B cell (primary cell): ENCODE measurements around the gene RINL. TPM values are rescaled to one million over a fixed set of nuclear protein-coding genes. Genes with fewer than 3 reads are reported as not detected.
"Not testable (repeated sequence)": the region's sequence is repeated elsewhere in the genome, so short reads cannot be mapped to it uniquely, and the experiment has no call there.

Source experiments
- ATAC-seq: fragments of 200-7000 bp; cut with Tn5 transposase; one replicate; pipeline ENCODE4 v1.10.0; 2021; ENCODE audit warnings: low read depth, mild to moderate bottlenecking, moderate number of reproducible peaks, moderate library complexity
- CTCF ChIA-PET: fragments of 350-600 bp; sonication (Branson Sonifier 250); formaldehyde crosslinking; loops from one replicate; lab custom pipeline; 2021; ENCODE audit warnings: antibody characterized with exemption, inconsistent platforms; lab: Charles Lee
- POLR2A ChIA-PET: fragments of 350-600 bp; sonication (Branson Sonifier 250); formaldehyde crosslinking; loops from one replicate; lab custom pipeline; 2021; ENCODE audit warnings: antibody characterized with exemption; lab: Charles Lee
- DNase-seq: peaks from one replicate; pipeline ENCODE4 v3.0.0; 2013
- H2AFZ ChIP-seq: 2 replicates; pipeline ENCODE4 v1.6.1; 2012; ENCODE audit warnings: mild to moderate bottlenecking, low read depth, low read length; ENCODE audit not compliant: insufficient read depth, poor library complexity, severe bottlenecking
- H3K27ac ChIP-seq, 2 donors: 1 replicate in 1 of 2; 2 replicates in 1 of 2; pipeline ENCODE4 v1.5.1; 2012 to 2013; ENCODE audit warnings: low read length in 2 of 2, mild to moderate bottlenecking in 2 of 2, moderate library complexity in 1 of 2
- H3K27me3 ChIP-seq, 4 experiments: fragments of 200-600 bp in 1 of 4; sonication (generic) in 1 of 4; replicated peaks in 1 of 4; 1 replicate in 2 of 4; 2 replicates in 2 of 4; pipeline versions ENCODE4 v1.6.1 to v1.7.0; 2013 to 2016; ENCODE audit warnings: low read length in 3 of 4, mild to moderate bottlenecking in 2 of 4, mixed read lengths in 1 of 4, moderate library complexity in 1 of 4; ENCODE audit not compliant: insufficient read depth in 4 of 4, control insufficient read depth in 3 of 4; ENCODE audit errors: control extremely low read depth in 1 of 4
- H3K36me3 ChIP-seq, 2 experiments: replicated peaks in 1 of 2; 1 replicate in 1 of 2; 2 replicates in 1 of 2; pipeline versions ENCODE4 v1.6.1 to v1.7.1; 2013; ENCODE audit warnings: low read length in 1 of 2; ENCODE audit not compliant: insufficient read depth in 2 of 2, control insufficient read depth in 1 of 2; ENCODE audit errors: control extremely low read depth in 1 of 2, extremely low read depth in 1 of 2
- H3K4me1 ChIP-seq, 2 donors: fragments of 200-600 bp in 1 of 2; sonication (generic) in 1 of 2; 1 replicate in 1 of 2; 2 replicates in 1 of 2; pipeline versions ENCODE4 v1.5.1 to v1.6.1; 2013 to 2017; ENCODE audit warnings: low read length in 2 of 2; ENCODE audit not compliant: control insufficient read depth in 2 of 2, insufficient read depth in 2 of 2
- H3K4me2 ChIP-seq: replicated peaks from 2 replicates; pipeline ENCODE3; 2012; ENCODE audit warnings: mild to moderate bottlenecking, low read depth, low read length; ENCODE audit not compliant: poor library complexity, severe bottlenecking
- H3K4me3 ChIP-seq, 5 experiments: fragments of 200-600 bp in 1 of 5; sonication (generic) in 1 of 5; 1 replicate in 3 of 5; 2 replicates in 2 of 5; pipeline versions ENCODE4 v1.5.1 to v1.7.0; 2011 to 2016; ENCODE audit warnings: low read length in 4 of 5, mild to moderate bottlenecking in 4 of 5, low read depth in 2 of 5, control low read depth in 1 of 5, moderate library complexity in 1 of 5; ENCODE audit not compliant: insufficient read depth in 1 of 5; ENCODE audit errors: control extremely low read depth in 1 of 5, extremely low read depth in 1 of 5
- H3K79me2 ChIP-seq: fragments of 200-600 bp; sonication (generic); one replicate; pipeline ENCODE4 v1.6.0; 2016; ENCODE audit warnings: low read length; ENCODE audit not compliant: control insufficient read depth, insufficient read depth
- H3K9ac ChIP-seq: fragments of 200-600 bp; sonication (generic); 2 replicates; pipeline ENCODE4 v1.6.1; 2017; ENCODE audit warnings: mild to moderate bottlenecking, low read length, moderate library complexity
- H3K9me3 ChIP-seq, 3 donors: one replicate each; pipeline versions ENCODE4 v1.6.1 to v1.7.1; 2013; ENCODE audit warnings: low read length in 2 of 3; ENCODE audit not compliant: control insufficient read depth in 2 of 3, insufficient read depth in 1 of 3; ENCODE audit errors: control extremely low read depth in 1 of 3
- H4K20me1 ChIP-seq: 2 replicates; pipeline ENCODE4 v1.6.0; 2012; ENCODE audit warnings: mild to moderate bottlenecking, low read length; ENCODE audit not compliant: insufficient read depth, control insufficient read depth, poor library complexity, severe bottlenecking
- H3K27ac Mint-ChIP-seq: one replicate; pipeline ENCODE4 v1.8.0; 2021; ENCODE audit warnings: mixed read lengths
- H3K27me3 Mint-ChIP-seq: one replicate; pipeline ENCODE4 v1.8.0; 2021; ENCODE audit warnings: mixed read lengths
- H3K4me1 Mint-ChIP-seq: one replicate; pipeline ENCODE4 v1.8.0; 2021; ENCODE audit warnings: mixed read lengths
- H3K4me3 Mint-ChIP-seq: one replicate; pipeline ENCODE4 v1.8.0; 2021; ENCODE audit warnings: mixed read lengths
- H3K9me3 Mint-ChIP-seq: one replicate; pipeline ENCODE4 v1.8.0; 2022; ENCODE audit warnings: mixed read lengths; ENCODE audit not compliant: insufficient read depth
- CTCF ChIP-seq: fragments of 200-600 bp; IDR thresholded peaks from one replicate; pipeline ENCODE4 v1.8.0; 2022; ENCODE audit warnings: antibody characterized with exemption, mild to moderate bottlenecking
- EZH2 ChIP-seq: IDR thresholded peaks from 2 replicates; pipeline ENCODE4 v1.6.1; 2012; ENCODE audit warnings: borderline replicate concordance, low read depth, mild to moderate bottlenecking, moderate library complexity, low read length; ENCODE audit not compliant: insufficient read depth, poor library complexity, severe bottlenecking
- WGBS: methylation state at CpG from one replicate; pipeline ENCODE4 v1.1.5; 2013; ENCODE audit warnings: missing lambda C conversion rate; ENCODE audit not compliant: insufficient coverage; 5-methylcytosine and 5-hydroxymethylcytosine counted together
- intact Hi-C: fragments of 100-400 bp; cut with micrococcal nuclease; formaldehyde crosslinking; loops from one replicate; pipeline ENCODE4 v1.10.0; 2022
- polyA plus RNA-seq: library from polyadenylated mRNA; depleted of rRNA; stranded (reverse); fragments of >200 nt; gene quantifications from 2 replicates; pipeline ENCODE4 v1.2.3, GENCODE V29; 2012
- total RNA-seq, 2 donors: library from RNA; stranded (reverse); fragments of 120-200 nt in 1 of 2; gene quantifications; 1 replicate in 1 of 2; 2 replicates in 1 of 2; pipeline versions ENCODE4 v1.2.3 to v1.2.4, GENCODE V29; 2013 to 2022

The RINL gene
- total and polyA plus RNA-seq, 2 donors (not counting 1 experiment from before 2014, with no cell fraction given): 67.0 to 113 TPM

- H3K27ac ChIP-seq: no peak overlapping the region
- no peak overlapping the region for H3K9ac ChIP-seq
- Mint-ChIP-seq H3K4me1 (peaks cover 27% of the 10 kb centered on the region), H3K9me3 (no peaks in the 10 kb centered on the region), H3K27me3 (no peaks in the 10 kb centered on the region), H3K4me3 (no peak overlapping the region), H3K27ac (no peak overlapping the region)
- ChIA-PET POLR2A (no interaction called here), CTCF (interaction anchor here (1.0 kb wide), 1 partner anchor 50 kb away, joined by 3 read pairs; no protein-coding TSS in a partner anchor)
- intact Hi-C loops: no loop called here
- no peak overlapping the region for H3K4me2 ChIP-seq
- peaks cover 5 to 40% of the 10 kb centered on the region in 2 experiments for H3K36me3 ChIP-seq
- ATAC-seq (no peak), DNase-seq (no peak)
- peaks cover 23% of the 10 kb centered on the region for H4K20me1 ChIP-seq
- H3K4me3 ChIP-seq: no peak overlapping the region
- TF ChIP-seq EZH2 (no peak), CTCF (no peak)
- no peaks in the 10 kb centered on the region for H3K27me3 ChIP-seq
- peaks cover 0 to 3% (median 0%) of the 10 kb centered on the region in 3 donors for H3K9me3 ChIP-seq
- peaks cover 6 to 12% of the 10 kb centered on the region in 2 donors for H3K4me1 ChIP-seq
- H2AFZ ChIP-seq: no peak overlapping the region
- WGBS: 100% methylated on average over 6 of the region's 6 CpGs
- H3K79me2 ChIP-seq: peaks cover 80% of the 10 kb centered on the region
These were observed 51.1 kb downstream of the RINL start for GRCh38 chr19:38826856-38827551.

- DNase-seq, H3K27me3 Mint-ChIP-seq, H3K27me3 ChIP-seq, H3K9me3 ChIP-seq, ATAC-seq, H3K27ac Mint-ChIP-seq, H3K4me1 ChIP-seq, H3K4me2 ChIP-seq, H3K4me3 ChIP-seq, POLR2A ChIA-PET, H3K4me3 Mint-ChIP-seq, CTCF ChIA-PET, intact Hi-C loops, H2AFZ ChIP-seq, H3K9ac ChIP-seq, H3K27ac ChIP-seq, H3K9me3 Mint-ChIP-seq: not testable (repeated sequence)
- H4K20me1 ChIP-seq: peaks cover 32% of the 10 kb centered on the region
- H3K79me2 ChIP-seq: peaks cover 76% of the 10 kb centered on the region
- H3K36me3 ChIP-seq: peaks cover 5 to 42% of the 10 kb centered on the region in 2 experiments
- H3K4me1 Mint-ChIP-seq: peaks cover 17% of the 10 kb centered on the region
- 97% methylated on average over 6 of the region's 7 CpGs for WGBS
These were observed 52.1 kb downstream of the RINL start for GRCh38 chr19:38825936-38826335.

- CTCF ChIA-PET, H3K27ac Mint-ChIP-seq: not testable (repeated sequence)
- POLR2A ChIA-PET: interaction anchor here (0.6 to 0.7 kb wide), 2 partner anchors 14 to 56 kb away, joined by 3 to 5 read pairs; no protein-coding TSS in a partner anchor
These were observed 56.7 kb downstream of the RINL start for GRCh38 chr19:38821230-38821825.

More at GRCh38 chr19:38821230-38821825, 56.7 kb downstream of the RINL start:
- H3K27me3 Mint-ChIP-seq, ATAC-seq, H3K9me3 ChIP-seq, intact Hi-C loops, H3K4me1 ChIP-seq, H3K9me3 Mint-ChIP-seq, H3K4me3 Mint-ChIP-seq, DNase-seq, H3K27me3 ChIP-seq, H3K9ac ChIP-seq, H3K27ac ChIP-seq, H3K4me3 ChIP-seq, H3K4me1 Mint-ChIP-seq, H2AFZ ChIP-seq, H3K4me2 ChIP-seq: not testable (repeated sequence)
- peaks cover 37% of the 10 kb centered on the region for H3K79me2 ChIP-seq
- H4K20me1 ChIP-seq: peaks cover 43% of the 10 kb centered on the region
- peaks cover 0 to 51% of the 10 kb centered on the region in 2 experiments for H3K36me3 ChIP-seq
- 98% methylated on average over 29 of the region's 29 CpGs for WGBS
